OCI-LY1 (cell line): Measurements from ENCODE around the gene C12orf60.

Source experiments
- EZH2 ChIP-seq: fragments of 200-600 bp; sonication (generic), shearing (Covaris generic); IDR thresholded peaks from 2 replicates; pipeline ENCODE4 v1.8.0; 2017; ENCODE audit warnings: borderline replicate concordance, mixed run types, mild to moderate bottlenecking, antibody characterized with exemption, low read length, moderate library complexity, mixed read lengths
- TF ChIP-seq, protein P1 (sequence below): fragments of 200-600 bp; sonication (generic), shearing (Covaris generic); IDR thresholded peaks from 2 replicates; pipeline ENCODE4 v1.5.1; 2017; ENCODE audit warnings: mild to moderate bottlenecking, antibody characterized with exemption, low read length, moderate library complexity, mixed read lengths

DNA sequence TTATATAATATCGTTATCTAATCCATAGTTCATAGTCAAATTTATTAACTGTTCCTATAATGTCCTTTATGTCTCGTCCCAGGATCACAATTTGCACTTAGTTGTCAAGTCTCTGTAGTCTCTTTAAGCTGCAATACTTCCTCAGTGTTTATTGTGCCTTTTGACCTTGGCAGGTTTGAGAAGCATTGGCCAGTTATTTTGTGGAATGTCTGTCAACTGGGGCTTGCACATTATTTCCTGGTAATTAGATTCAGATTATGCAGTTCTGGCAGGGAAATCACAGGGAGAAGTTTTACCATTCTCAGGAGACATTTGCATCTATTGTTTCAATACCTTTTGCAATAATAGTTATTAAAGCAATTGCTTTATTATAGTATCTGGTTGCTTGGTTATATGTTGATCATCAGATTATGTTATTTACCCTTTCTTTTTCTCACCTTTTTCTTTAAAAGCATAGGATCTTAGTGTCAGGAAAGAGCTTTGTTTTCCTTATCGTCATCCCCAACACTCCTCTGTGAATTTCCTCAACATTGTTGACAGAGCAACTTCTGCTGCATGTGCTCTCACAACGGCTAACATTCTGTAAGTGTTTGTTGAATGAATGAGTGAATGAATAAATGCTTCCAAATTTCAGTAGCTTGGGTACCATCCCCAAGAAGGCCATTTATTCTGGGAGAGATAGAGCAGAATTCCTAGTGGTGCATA, 43.6 kb downstream of the C12orf60 start:
- TF ChIP-seq, protein P1, sequence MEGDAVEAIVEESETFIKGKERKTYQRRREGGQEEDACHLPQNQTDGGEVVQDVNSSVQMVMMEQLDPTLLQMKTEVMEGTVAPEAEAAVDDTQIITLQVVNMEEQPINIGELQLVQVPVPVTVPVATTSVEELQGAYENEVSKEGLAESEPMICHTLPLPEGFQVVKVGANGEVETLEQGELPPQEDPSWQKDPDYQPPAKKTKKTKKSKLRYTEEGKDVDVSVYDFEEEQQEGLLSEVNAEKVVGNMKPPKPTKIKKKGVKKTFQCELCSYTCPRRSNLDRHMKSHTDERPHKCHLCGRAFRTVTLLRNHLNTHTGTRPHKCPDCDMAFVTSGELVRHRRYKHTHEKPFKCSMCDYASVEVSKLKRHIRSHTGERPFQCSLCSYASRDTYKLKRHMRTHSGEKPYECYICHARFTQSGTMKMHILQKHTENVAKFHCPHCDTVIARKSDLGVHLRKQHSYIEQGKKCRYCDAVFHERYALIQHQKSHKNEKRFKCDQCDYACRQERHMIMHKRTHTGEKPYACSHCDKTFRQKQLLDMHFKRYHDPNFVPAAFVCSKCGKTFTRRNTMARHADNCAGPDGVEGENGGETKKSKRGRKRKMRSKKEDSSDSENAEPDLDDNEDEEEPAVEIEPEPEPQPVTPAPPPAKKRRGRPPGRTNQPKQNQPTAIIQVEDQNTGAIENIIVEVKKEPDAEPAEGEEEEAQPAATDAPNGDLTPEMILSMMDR = no peak
- no peak for TF ChIP-seq EZH2
